ENCODE measurements around the gene ZNF697. TPM values are rescaled to one million over a fixed set of nuclear protein-coding genes. Genes with fewer than 3 reads are reported as not detected.
"Not testable (repeated sequence)": the region's sequence is repeated elsewhere in the genome, so short reads cannot be mapped to it uniquely, and the experiment has no call there.

The ZNF697 gene
- polyA plus RNA-seq, 1 donor (not counting 4 experiments of a cell fraction or from before 2014, with no cell fraction given), result 4.7 TPM

GRCh38 chr1:119603695-119604094, 44.4 kb downstream of the ZNF697 start:
- no peak overlapping the region for H3K27ac ChIP-seq (ENCODE audit: control insufficient read depth, insufficient read depth, low read length)
- H3K4me2 ChIP-seq (ENCODE audit: control insufficient read depth, extremely low read depth, insufficient read depth, low read depth, low read length), result no peak overlapping the region
- dilution Hi-C loops (cut with MboI; ENCODE audit: extremely low pct_ligation_motif_present, low sequenced_read_pairs), result no loop called here
- DNase-seq (ENCODE audit: low read depth, low spot score), result no peak
- H3K9me3 ChIP-seq (ENCODE audit: control insufficient read depth, low read depth, low read length), result no peaks in the 10 kb centered on the region
- H3K4me1 ChIP-seq (ENCODE audit: control insufficient read depth, extremely low read depth, insufficient read depth, low read length), result peaks cover 25% of the 10 kb centered on the region
- H2AFZ ChIP-seq (ENCODE audit: control insufficient read depth, low read length), result no peak overlapping the region
- no peaks in the 10 kb centered on the region for H4K20me1 ChIP-seq (ENCODE audit: control insufficient read depth, extremely low read depth, insufficient read depth, low read length)
- H3K9ac ChIP-seq (ENCODE audit: control insufficient read depth, extremely low read depth, insufficient read depth, low read length), result no peak overlapping the region
- H3K27me3 ChIP-seq (ENCODE audit: control insufficient read depth, extremely low read depth, insufficient read depth, low read length), result no peaks in the 10 kb centered on the region
- no peak for TF ChIP-seq CTCF (optimal IDR thresholded peaks at IDR 0.05 in 1 of 3, IDR thresholded peaks at IDR 0.05 in 1 of 3, conservative IDR thresholded peaks at IDR 0.05 in 1 of 3; ENCODE audit: extremely low read depth in 1 of 3, insufficient read depth in 2 of 3, low read length in 3 of 3)
- TF ChIP-seq EZH2 (IDR thresholded peaks at IDR 0.05; ENCODE audit: low read length), result no peak
- no peak overlapping the region for H3K4me3 ChIP-seq (ENCODE audit: control insufficient read depth in 2 of 3, extremely low read depth in 1 of 3, insufficient read depth in 2 of 3, low read depth in 1 of 3, low read length in 3 of 3)
- no peak for FAIRE-seq
- H3K79me2 ChIP-seq (ENCODE audit: control insufficient read depth, insufficient read depth, low read length), result no peaks in the 10 kb centered on the region
- H3K36me3 ChIP-seq (ENCODE audit: control insufficient read depth in 2 of 2, extremely low read depth in 1 of 2, insufficient read depth in 2 of 2, low read length in 2 of 2), result no peaks in the 10 kb centered on the region
- H3K9me1 ChIP-seq (ENCODE audit: control insufficient read depth, extremely low read depth, insufficient read depth, low read length), result no peaks in the 10 kb centered on the region

- H3K79me2 ChIP-seq (ENCODE audit: control insufficient read depth, insufficient read depth, low read length); H3K27me3 ChIP-seq (ENCODE audit: control insufficient read depth, extremely low read depth, insufficient read depth, low read length); H4K20me1 ChIP-seq (ENCODE audit: control insufficient read depth, extremely low read depth, insufficient read depth, low read length); FAIRE-seq; H3K9me1 ChIP-seq (ENCODE audit: control insufficient read depth, extremely low read depth, insufficient read depth, low read length); H2AFZ ChIP-seq (ENCODE audit: control insufficient read depth, low read length); H3K36me3 ChIP-seq (ENCODE audit: control insufficient read depth in 2 of 2, extremely low read depth in 1 of 2, insufficient read depth in 2 of 2, low read length in 2 of 2); dilution Hi-C loops (cut with MboI; ENCODE audit: extremely low pct_ligation_motif_present, low sequenced_read_pairs); DNase-seq (ENCODE audit: low read depth, low spot score); H3K4me3 ChIP-seq (ENCODE audit: control insufficient read depth in 2 of 3, extremely low read depth in 1 of 3, insufficient read depth in 2 of 3, low read depth in 1 of 3, low read length in 3 of 3); H3K9me3 ChIP-seq (ENCODE audit: control insufficient read depth, low read depth, low read length); H3K4me2 ChIP-seq (ENCODE audit: control insufficient read depth, extremely low read depth, insufficient read depth, low read depth, low read length); H3K9ac ChIP-seq (ENCODE audit: control insufficient read depth, extremely low read depth, insufficient read depth, low read length): not testable (repeated sequence)
- peak overlapping the region; percentile 47 for H3K27ac ChIP-seq (ENCODE audit: control insufficient read depth, insufficient read depth, low read length)
- peaks cover 25% of the 10 kb centered on the region for H3K4me1 ChIP-seq (ENCODE audit: control insufficient read depth, extremely low read depth, insufficient read depth, low read length)
These were observed 44.8 kb downstream of the ZNF697 start for GRCh38 chr1:119603241-119603640.

GRCh38 chr1:119602789-119603188, 45.3 kb downstream of the ZNF697 start:
- H3K9ac ChIP-seq (ENCODE audit: control insufficient read depth, extremely low read depth, insufficient read depth, low read length); H3K4me3 ChIP-seq (ENCODE audit: control insufficient read depth in 2 of 3, extremely low read depth in 1 of 3, insufficient read depth in 2 of 3, low read depth in 1 of 3, low read length in 3 of 3); H3K79me2 ChIP-seq (ENCODE audit: control insufficient read depth, insufficient read depth, low read length); dilution Hi-C loops (cut with MboI; ENCODE audit: extremely low pct_ligation_motif_present, low sequenced_read_pairs); H3K27me3 ChIP-seq (ENCODE audit: control insufficient read depth, extremely low read depth, insufficient read depth, low read length); H3K4me2 ChIP-seq (ENCODE audit: control insufficient read depth, extremely low read depth, insufficient read depth, low read depth, low read length); DNase-seq (ENCODE audit: low read depth, low spot score); H3K36me3 ChIP-seq (ENCODE audit: control insufficient read depth in 2 of 2, extremely low read depth in 1 of 2, insufficient read depth in 2 of 2, low read length in 2 of 2); H4K20me1 ChIP-seq (ENCODE audit: control insufficient read depth, extremely low read depth, insufficient read depth, low read length); H2AFZ ChIP-seq (ENCODE audit: control insufficient read depth, low read length); H3K9me1 ChIP-seq (ENCODE audit: control insufficient read depth, extremely low read depth, insufficient read depth, low read length); H3K9me3 ChIP-seq (ENCODE audit: control insufficient read depth, low read depth, low read length); FAIRE-seq: not testable (repeated sequence)
- Histone ChIP-seq H3K4me1 (ENCODE audit: control insufficient read depth, extremely low read depth, insufficient read depth, low read length) (peaks cover 25% of the 10 kb centered on the region), H3K27ac (ENCODE audit: control insufficient read depth, insufficient read depth, low read length) (peak overlapping the region; percentile 47)

Data from keratinocyte (primary cell).